PC-9 (cell line): ENCODE measurements around the gene MEF2A. TPM values are rescaled to one million over a fixed set of nuclear protein-coding genes. Genes with fewer than 3 reads are reported as not detected.

Experiments used
- BruUV-seq: library from RNA; stranded (reverse); fragments of 400-500 nt; replicated peaks from 2 replicates; lab custom pipeline; 2021; lab: Mats Ljungman, UMichigan
- CTCF ChIA-PET: fragments of 300-600 bp; sonication (Branson Sonifier 250); formaldehyde crosslinking; loops from one replicate; lab custom pipeline; 2022; ENCODE audit warnings: antibody characterized with exemption; lab: Charles Lee
- POLR2A ChIA-PET: fragments of 300-600 bp; sonication (Branson Sonifier 250); formaldehyde crosslinking; loops from one replicate; lab custom pipeline; 2022; ENCODE audit warnings: antibody characterized with exemption; ENCODE audit not compliant: unreplicated experiment; lab: Charles Lee
- DNase-seq, 2 experiments: peaks; one replicate each; pipeline versions ENCODE4 v3.0.0 to v3.0.0-alpha.2; 2015 to 2022; ENCODE audit warnings: mixed read lengths in 1 of 2
- H2AFZ ChIP-seq: fragments of 200-600 bp; sonication (generic); 2 replicates; pipeline ENCODE4 v1.8.1; 2017; ENCODE audit warnings: antibody characterized with exemption
- H3F3A ChIP-seq: fragments of 200-600 bp; sonication (generic); 2 replicates; pipeline ENCODE4 v1.8.1; 2017; ENCODE audit warnings: antibody characterized with exemption, mild to moderate bottlenecking, low read depth; ENCODE audit not compliant: insufficient read depth
- H3K27ac ChIP-seq: fragments of 200-600 bp; sonication (generic); 2 replicates; pipeline ENCODE4 v1.6.1; 2016; ENCODE audit warnings: mixed run types
- H3K27me3 ChIP-seq: fragments of 200-600 bp; sonication (generic); 2 replicates; pipeline ENCODE4 v1.6.1; 2016; ENCODE audit warnings: low read depth, mixed run types; ENCODE audit not compliant: insufficient read depth
- H3K36me3 ChIP-seq: fragments of 200-600 bp; sonication (generic); 2 replicates; pipeline ENCODE4 v1.6.1; 2016; ENCODE audit warnings: low read depth, mixed run types
- H3K4me1 ChIP-seq: fragments of 200-600 bp; sonication (generic); replicated peaks from 2 replicates; pipeline ENCODE4 v1.6.1; 2016; ENCODE audit warnings: mixed run types; ENCODE audit not compliant: insufficient read depth
- H3K4me2 ChIP-seq: fragments of 200-600 bp; sonication (generic); 2 replicates; pipeline ENCODE4 v1.6.1; 2017; ENCODE audit warnings: mixed run types
- H3K4me3 ChIP-seq: fragments of 200-600 bp; sonication (generic); 2 replicates; pipeline ENCODE4 v1.6.1; 2016; ENCODE audit warnings: mixed run types
- H3K79me2 ChIP-seq: fragments of 200-600 bp; sonication (generic); 2 replicates; pipeline ENCODE4 v1.6.1; 2017; ENCODE audit warnings: low read depth, mixed run types
- H3K9me2 ChIP-seq: fragments of 200-600 bp; sonication (generic); 2 replicates; pipeline ENCODE4 v1.8.1; 2017; ENCODE audit warnings: mild to moderate bottlenecking; ENCODE audit not compliant: insufficient read depth
- H3K9me3 ChIP-seq: fragments of 200-600 bp; sonication (generic); 2 replicates; pipeline ENCODE4 v1.8.1; 2016; ENCODE audit warnings: low read depth; ENCODE audit not compliant: insufficient read depth
- H4K20me1 ChIP-seq: fragments of 200-600 bp; sonication (generic); 2 replicates; pipeline ENCODE4 v1.8.1; 2017; ENCODE audit not compliant: insufficient read depth
- CTCF ChIP-seq: fragments of 200-600 bp; sonication (generic); conservative IDR thresholded peaks from 2 replicates; pipeline ENCODE4 v1.6.1; 2017; ENCODE audit warnings: mixed run types, antibody characterized with exemption, mild to moderate bottlenecking, moderate library complexity
- EZH2 ChIP-seq: fragments of 200-600 bp; sonication (generic); IDR thresholded peaks from 2 replicates; pipeline ENCODE4 v1.8.0; 2017; ENCODE audit warnings: antibody characterized with exemption, low read depth
- intact Hi-C: fragments of 100-400 bp; cut with micrococcal nuclease; formaldehyde crosslinking; loops from one replicate; pipeline ENCODE4 v1.10.0; 2022; ENCODE audit not compliant: unreplicated experiment
- total RNA-seq: library from RNA; stranded (reverse); gene quantifications from 2 replicates; pipeline ENCODE4 v1.2.3, GENCODE V29; 2021

MEF2A gene
- total RNA-seq, 1 experiment from 2014 or later: 31.8 TPM

- BruUV-seq: no TSS peak
- Histone ChIP-seq H3K4me3 (no peak overlapping the region), H4K20me1 (peaks cover 4% of the 10 kb centered on the region; the same call in 1 of the 2 replicates), H3K27ac (no peak overlapping the region), H3K36me3 (no peaks in the 10 kb centered on the region), H3F3A (no peaks in the 10 kb centered on the region), H3K79me2 (peaks cover 77% of the 10 kb centered on the region), H2AFZ (no peak overlapping the region), H3K9me3 (no peaks in the 10 kb centered on the region), H3K9me2 (no peaks in the 10 kb centered on the region), H3K4me1 (no peaks in the 10 kb centered on the region), H3K27me3 (no peaks in the 10 kb centered on the region), H3K4me2 (no peak overlapping the region)
- ChIA-PET CTCF (no interaction called here), POLR2A (no interaction called here)
- intact Hi-C loops: no loop called here
- DNase-seq: no peak
- TF ChIP-seq CTCF (no peak), EZH2 (no peak)
Observed at GRCh38 chr15:99574048-99574447, 8.3 kb downstream of the MEF2A start.

- DNase-seq: no peak
- Histone ChIP-seq H3K9me2 (no peaks in the 10 kb centered on the region), H4K20me1 (no peaks in the 10 kb centered on the region), H3K4me3 (no peak overlapping the region), H3K4me2 (no peak overlapping the region), H3K27me3 (no peaks in the 10 kb centered on the region), H3F3A (no peaks in the 10 kb centered on the region), H3K9me3 (no peaks in the 10 kb centered on the region), H3K79me2 (peaks cover 77% of the 10 kb centered on the region), H3K27ac (no peak overlapping the region), H3K4me1 (no peaks in the 10 kb centered on the region), H2AFZ (no peak overlapping the region), H3K36me3 (no peaks in the 10 kb centered on the region)
- no TSS peak for BruUV-seq
- ChIA-PET POLR2A (no interaction called here), CTCF (no interaction called here)
- intact Hi-C loops: no loop called here
- no peak for TF ChIP-seq CTCF
- TF ChIP-seq EZH2: no peak
Observed at GRCh38 chr15:99574502-99574901, 8.7 kb downstream of the MEF2A start.

DNA sequence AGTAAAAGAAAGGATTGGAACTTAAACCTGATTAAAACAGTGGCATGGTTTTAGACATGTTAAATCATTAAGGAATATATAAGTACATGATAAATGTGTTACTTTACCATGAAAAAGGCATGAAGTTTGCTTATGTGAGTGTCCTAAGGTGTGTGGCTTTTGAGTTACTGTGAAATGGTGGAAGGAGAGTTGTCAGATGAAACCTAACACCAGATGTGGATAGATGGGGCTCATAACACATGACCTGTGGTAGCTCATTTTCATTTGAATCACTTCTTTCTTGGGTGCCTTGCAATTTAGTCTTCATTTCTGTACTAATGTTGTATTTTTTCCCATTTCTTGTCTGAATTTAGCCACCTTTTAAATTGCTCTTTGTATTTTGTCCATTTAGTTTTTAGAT is 13.0 kb downstream of the MEF2A start:
- ChIA-PET CTCF (no interaction called here), POLR2A (no interaction called here)
- Histone ChIP-seq H3F3A (no peaks in the 10 kb centered on the region), H2AFZ (no peak overlapping the region), H3K9me2 (no peaks in the 10 kb centered on the region; the same call in 1 of the 2 replicates), H3K27ac (no peak overlapping the region), H3K27me3 (no peaks in the 10 kb centered on the region), H4K20me1 (peaks cover 7% of the 10 kb centered on the region; the same call in 1 of the 2 replicates), H3K4me2 (no peak overlapping the region), H3K4me3 (no peak overlapping the region), H3K9me3 (no peaks in the 10 kb centered on the region), H3K79me2 (peaks cover 83% of the 10 kb centered on the region), H3K4me1 (no peaks in the 10 kb centered on the region), H3K36me3 (no peaks in the 10 kb centered on the region)
- DNase-seq: no peak
- TF ChIP-seq CTCF: no peak
- TF ChIP-seq EZH2: no peak
- no TSS peak for BruUV-seq
- intact Hi-C loops: no loop called here
